SK-N-MC (cell line): ENCODE measurements around the gene MOV10L1.

ENCODE experiments used
- EZH2 ChIP-seq: fragments of 200-600 bp; sonication (generic); IDR thresholded peaks from one replicate; pipeline ENCODE4 v1.6.1; 2017; ENCODE audit warnings: antibody characterized with exemption
- FOXP2 ChIP-seq: optimal IDR thresholded peaks from 2 replicates; pipeline ENCODE3; 2011; ENCODE audit warnings: mild to moderate bottlenecking, moderate library complexity; ENCODE audit not compliant: insufficient read depth; ENCODE audit errors: extremely low read length, control extremely low read depth
- POLR2AphosphoS5 ChIP-seq: IDR thresholded peaks from 2 replicates; pipeline ENCODE4 v1.6.1; 2012; ENCODE audit warnings: mild to moderate bottlenecking, low read depth, low read length, borderline replicate concordance

DNA sequence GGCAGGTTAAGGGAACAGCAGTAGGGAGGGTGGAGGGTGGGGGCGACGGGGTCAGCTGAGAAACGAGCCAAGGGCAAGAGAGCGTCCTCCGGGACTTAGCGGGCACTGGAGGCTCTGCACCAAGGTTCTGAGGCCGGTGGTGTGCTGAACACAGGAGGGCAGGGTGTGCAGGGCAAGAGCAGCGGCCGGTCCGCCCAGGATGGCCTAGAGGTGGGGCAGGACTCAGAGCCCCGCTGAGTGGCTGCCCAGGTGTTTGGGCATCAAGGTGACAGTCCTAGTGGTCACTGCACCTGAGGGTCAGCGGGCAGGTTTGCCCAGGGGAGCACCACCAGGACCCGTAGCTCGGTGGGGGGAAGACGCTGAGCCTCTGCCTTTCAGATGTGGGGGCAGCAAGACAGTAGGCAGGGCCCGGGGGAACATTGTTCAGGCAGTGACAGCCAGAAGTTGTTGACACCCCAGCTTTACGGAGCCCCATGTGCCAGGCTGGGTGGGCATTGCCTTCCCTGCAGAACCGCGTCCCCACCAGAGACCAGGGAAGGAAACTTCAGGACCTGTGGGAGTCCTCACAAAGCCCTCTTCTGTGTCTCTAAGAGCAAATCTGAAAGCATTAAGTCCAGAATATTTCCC lies 27.2 kb upstream of the MOV10L1 start:
- TF ChIP-seq EZH2 (no peak), POLR2AphosphoS5 (no peak), FOXP2 (no peak)
